Fibroblast of villous mesenchyme (primary cell): ENCODE data around the gene KHDC4. TPM values are rescaled to one million over a fixed set of nuclear protein-coding genes. Genes with fewer than 3 reads are reported as not detected.
"Not testable (repeated sequence)": the region's sequence is repeated elsewhere in the genome, so short reads cannot be mapped to it uniquely, and the experiment has no call there.

Experiments
- DNase-seq: peaks from one replicate; pipeline ENCODE4 v3.0.0-alpha.2; 2010; ENCODE audit warnings: low read depth
- H3K4me3 ChIP-seq: 2 replicates; pipeline ENCODE4 v1.5.1; 2011; ENCODE audit warnings: low read depth, mild to moderate bottlenecking, low read length
- CTCF ChIP-seq: IDR thresholded peaks from 2 replicates; pipeline ENCODE4 v1.5.1; 2012; ENCODE audit warnings: low read depth, mild to moderate bottlenecking, low read length; ENCODE audit not compliant: insufficient read depth
- total RNA-seq: library from RNA; depleted of rRNA; stranded (reverse); fragments of >200 nt; gene quantifications from 2 replicates; pipeline ENCODE4 v1.2.3, GENCODE V29; 2012

The KHDC4 gene
- total RNA-seq, 1 donor = 42.7 TPM

- peak; percentile 19 for TF ChIP-seq CTCF
- peak; percentile 55 for DNase-seq
- peak overlapping the region; percentile 67 for H3K4me3 ChIP-seq
These were observed 23.5 kb downstream of the KHDC4 start for GRCh38 chr1:155910621-155911121.

- H3K4me3 ChIP-seq = peak overlapping the region; percentile 67
- peak; percentile 55 for DNase-seq
- TF ChIP-seq CTCF = no peak
These were observed 24.3 kb downstream of the KHDC4 start for GRCh38 chr1:155909894-155910293.

GRCh38 chr1:155904261-155904660, 30.0 kb downstream of the KHDC4 start:
- no peak overlapping the region for H3K4me3 ChIP-seq
- TF ChIP-seq CTCF = no peak

GRCh38 chr1:155900161-155900560, 34.1 kb downstream of the KHDC4 start:
- no peak for TF ChIP-seq CTCF
- H3K4me3 ChIP-seq = no peak overlapping the region
- DNase-seq = no peak

More at GRCh38 chr1:155904261-155904660, 30.0 kb downstream of the KHDC4 start:
- DNase-seq = no peak

- H3K4me3 ChIP-seq = no peak overlapping the region
- no peak for DNase-seq
- TF ChIP-seq CTCF = no peak
These were observed 34.5 kb downstream of the KHDC4 start for GRCh38 chr1:155899683-155900082.

GRCh38 chr1:155898888-155899287, 35.3 kb downstream of the KHDC4 start:
- no peak for DNase-seq
- no peak for TF ChIP-seq CTCF
- no peak overlapping the region for H3K4me3 ChIP-seq

GRCh38 chr1:155897746-155898145, 36.5 kb downstream of the KHDC4 start:
- TF ChIP-seq CTCF = no peak
- H3K4me3 ChIP-seq = no peak overlapping the region
- DNase-seq = no peak

- H3K4me3 ChIP-seq, DNase-seq: not testable (repeated sequence)
These were observed 37.7 kb downstream of the KHDC4 start for GRCh38 chr1:155896476-155896875.

GRCh38 chr1:155895617-155896016, 38.6 kb downstream of the KHDC4 start:
- H3K4me3 ChIP-seq, DNase-seq: not testable (repeated sequence)
